Measurements from ENCODE around the gene PIGV.

GRCh38 chr1:26792924-26793323 is 5.2 kb downstream of the PIGV start:
- no peak for TF ChIP-seq ZNF221 (tag by site-specific recombination; IDR thresholded peaks at IDR 0.05; ENCODE audit: borderline replicate concordance)
- TF ChIP-seq CTCF (tag by site-specific recombination; IDR thresholded peaks at IDR 0.05): no peak
- no peak for TF ChIP-seq ZSCAN30 (tag by site-specific recombination; IDR thresholded peaks at IDR 0.05)
- no peak for TF ChIP-seq PBX3 (CRISPR knock-in tag; IDR thresholded peaks at IDR 0.05)
- no peak for TF ChIP-seq ZNF580 (tag by site-specific recombination; IDR thresholded peaks at IDR 0.05)
- TF ChIP-seq ZNF18 (tag by site-specific recombination; IDR thresholded peaks at IDR 0.05): no peak
- no peak for TF ChIP-seq ZFP41 (tag by site-specific recombination; IDR thresholded peaks at IDR 0.05; ENCODE audit: borderline replicate concordance)
